ENCODE data around the gene CDX1. TPM values are rescaled to one million over a fixed set of nuclear protein-coding genes. Genes with fewer than 3 reads are reported as not detected.

Gene CDX1
- under 0.01 TPM in 1 of 2 replicates, not detected in the other for total RNA-seq

DNA sequence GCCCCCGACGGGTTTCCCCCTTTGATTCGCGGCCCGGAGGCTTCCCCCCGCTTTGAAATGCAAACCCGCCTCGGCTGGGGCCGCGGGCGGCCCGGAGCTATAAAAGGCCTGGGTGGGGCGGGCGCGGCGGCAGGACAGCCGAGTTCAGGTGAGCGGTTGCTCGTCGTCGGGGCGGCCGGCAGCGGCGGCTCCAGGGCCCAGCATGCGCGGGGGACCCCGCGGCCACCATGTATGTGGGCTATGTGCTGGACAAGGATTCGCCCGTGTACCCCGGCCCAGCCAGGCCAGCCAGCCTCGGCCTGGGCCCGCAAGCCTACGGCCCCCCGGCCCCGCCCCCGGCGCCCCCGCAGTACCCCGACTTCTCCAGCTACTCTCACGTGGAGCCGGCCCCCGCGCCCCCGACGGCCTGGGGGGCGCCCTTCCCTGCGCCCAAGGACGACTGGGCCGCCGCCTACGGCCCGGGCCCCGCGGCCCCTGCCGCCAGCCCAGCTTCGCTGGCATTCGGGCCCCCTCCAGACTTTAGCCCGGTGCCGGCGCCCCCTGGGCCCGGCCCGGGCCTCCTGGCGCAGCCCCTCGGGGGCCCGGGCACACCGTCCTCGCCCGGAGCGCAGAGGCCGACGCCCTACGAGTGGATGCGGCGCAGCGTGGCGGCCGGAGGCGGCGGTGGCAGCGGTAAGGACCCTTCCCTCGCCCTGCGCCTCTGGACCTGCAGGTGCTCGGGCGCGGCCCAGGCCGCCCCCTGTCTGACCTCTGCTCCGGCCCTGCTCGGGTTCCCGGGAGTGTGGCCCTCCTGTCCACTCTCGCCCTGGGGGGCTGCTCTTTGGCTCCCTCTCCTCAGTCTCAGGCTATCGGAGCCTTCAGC is at the start of gene CDX1:
Gene CDX1, plus strand, starts transcription at position 129 of the 862 bp plus-strand sequence. Its CDS starts 99 bp downstream, at position 228.

DNA sequence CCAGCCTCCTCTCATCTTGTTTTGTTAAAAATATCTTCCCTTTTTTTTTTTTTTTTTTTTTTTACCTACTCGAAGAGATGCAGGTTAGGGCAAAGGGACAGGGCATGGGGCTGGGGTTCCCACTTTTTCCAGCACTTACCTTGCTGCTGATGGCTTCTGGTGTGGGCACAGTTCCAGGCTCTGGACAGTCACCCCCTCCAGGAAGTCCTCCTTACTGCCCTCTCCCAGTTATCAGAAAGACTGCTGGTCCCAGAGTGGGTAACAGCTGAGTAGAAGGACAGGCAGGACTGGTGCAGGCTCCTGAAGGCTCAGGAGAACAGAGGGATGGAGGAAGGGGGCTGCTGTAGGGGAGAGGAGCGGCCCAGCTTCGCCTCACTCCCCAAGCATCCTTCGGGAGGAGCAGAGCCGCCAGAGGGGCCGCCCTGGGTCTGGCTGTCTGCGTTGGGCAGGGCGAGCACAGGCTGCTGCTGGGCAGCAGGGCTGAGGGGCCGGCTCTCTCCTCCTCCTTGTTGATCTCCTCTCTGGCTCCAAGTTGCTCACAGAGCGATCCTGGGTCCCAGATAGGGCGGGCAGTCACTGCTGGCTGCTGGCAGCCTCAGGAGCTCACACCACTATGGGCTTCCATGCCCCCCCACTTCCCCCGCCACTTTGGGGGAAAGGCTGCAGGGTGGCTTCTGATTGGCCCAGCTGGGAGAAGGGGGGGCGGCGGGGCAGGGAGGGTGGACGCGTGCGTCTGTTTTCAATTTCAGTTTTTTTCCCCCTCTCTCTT is 11.1 kb upstream of the CDX1 start, which contains the start of gene PDGFRB:
Gene PDGFRB, minus strand, starts transcription at position 588 of the 769 bp plus-strand sequence. CDS start 18,798 bp downstream, outside the sequence.

GRCh38 chr5:150189728-150190502 is 23.3 kb downstream of the CDX1 start, which contains the start of gene SLC6A7:
Gene SLC6A7, plus strand, starts transcription at chr5:150190062. Its CDS starts 266 bp downstream, at chr5:150190328.

Other genes with a start within 250 kb of the CDX1 start
- gene PDE6A, start 222.0 kb upstream of the CDX1 start, total RNA-seq: 0.11 TPM in 1 of 2 replicates, not detected in the other
- 21.1 and 21.6 TPM in 2 replicates for gene SLC26A2, start 206.0 kb upstream of the CDX1 start, total RNA-seq
- 4.1 and 5.8 TPM in 2 replicates for gene TIGD6, start 166.1 kb upstream of the CDX1 start, total RNA-seq
- 24.1 and 26.0 TPM in 2 replicates for gene HMGXB3, start 166.0 kb upstream of the CDX1 start, total RNA-seq
- gene CSF1R, start 80.2 kb upstream of the CDX1 start, total RNA-seq: not detected in 2 replicates
- gene PDGFRB, start 10.9 kb upstream of the CDX1 start, total RNA-seq: 10.4 and 11.5 TPM in 2 replicates
- not detected in 2 replicates for gene SLC6A7, start 23.3 kb downstream of the CDX1 start, total RNA-seq
- gene CAMK2A, start 123.0 kb downstream of the CDX1 start, total RNA-seq: not detected in 2 replicates
- 0.54 TPM in 1 of 2 replicates, not detected in the other for gene ARSI, start 136.1 kb downstream of the CDX1 start, total RNA-seq
- 7.0 and 11.4 TPM in 2 replicates for gene TCOF1, start 190.9 kb downstream of the CDX1 start, total RNA-seq
- gene CD74, start 246.1 kb downstream of the CDX1 start, total RNA-seq: 0.33 and 0.52 TPM in 2 replicates